Uterus (tissue), 2 donors: ENCODE results near the gene HNRNPAB.

Experiments
- CTCF ChIP-seq, 4 experiments: fragments of 200-600 bp in 2 of 4; fragments of 450-650 bp in 2 of 4; sonication (generic) in 2 of 4; IDR thresholded peaks; one replicate each; pipeline ENCODE4 v1.5.1; 2016 to 2019; ENCODE audit warnings: antibody characterized with exemption in 4 of 4, mild to moderate bottlenecking in 2 of 4, moderate library complexity in 1 of 4
- POLR2A ChIP-seq, 2 donors: fragments of 450-650 bp; IDR thresholded peaks; one replicate each; pipeline ENCODE4 v1.6.1; 2016; ENCODE audit warnings: antibody characterized with exemption in 2 of 2, mild to moderate bottlenecking in 1 of 2, moderate library complexity in 1 of 2

GRCh38 chr5:178213748-178214151 is 9.4 kb downstream of the HNRNPAB start:
- no peak for TF ChIP-seq CTCF (IDR thresholded peaks at IDR 0.05)
- no peak for TF ChIP-seq POLR2A (IDR thresholded peaks at IDR 0.05)
